ENCODE data around the gene MOB2. TPM values are rescaled to one million over a fixed set of nuclear protein-coding genes. Genes with fewer than 3 reads are reported as not detected.

The MOB2 gene
- total and polyA plus RNA-seq, 4 donors: 32.4 to 104 (median 58.5) TPM

DNA sequence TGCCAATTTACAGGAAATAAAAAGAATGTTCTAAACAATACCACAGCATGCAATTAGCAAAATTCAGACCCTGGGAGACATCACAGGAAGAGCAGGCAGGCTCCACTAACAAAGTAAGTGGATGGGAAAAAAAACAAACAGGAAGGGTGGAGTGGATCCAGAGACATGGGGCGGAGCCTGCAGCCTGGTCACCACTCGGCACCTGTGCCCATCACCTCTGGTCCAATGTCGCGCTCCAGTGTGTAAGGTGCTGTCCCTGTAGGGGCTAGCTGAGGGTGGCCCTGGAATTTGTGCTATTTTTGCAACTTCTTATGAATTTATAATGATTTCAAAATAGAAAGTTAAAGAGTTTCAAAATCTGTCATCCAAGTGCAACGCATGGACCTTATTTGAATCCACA, 11.0 kb upstream of the MOB2 start:
- DNase-seq: peak; percentile 14 to 52
- intact Hi-C loops (cut with DNase I): no loop called here
- WGBS, 2 donors: 90 to 93% methylated on average over 5 of the region's 5 CpGs
- no peaks in the 10 kb centered on the region for H3K36me3 ChIP-seq (ENCODE audit: control insufficient read depth in 1 of 2, insufficient read depth in 2 of 2, low read length in 1 of 2)
- H3K27me3 ChIP-seq (ENCODE audit: control insufficient read depth in 1 of 2, insufficient read depth in 2 of 2, low read length in 1 of 2): no peaks in the 10 kb centered on the region
- H3K9me3 ChIP-seq (ENCODE audit: control insufficient read depth, low read length): no peaks in the 10 kb centered on the region
- no peak overlapping the region for H3K4me3 ChIP-seq (ENCODE audit: low read length in 2 of 2)
- no peaks in the 10 kb centered on the region for H3K4me1 ChIP-seq (ENCODE audit: control insufficient read depth in 1 of 2, insufficient read depth in 2 of 2, low read length in 2 of 2)
- no peak overlapping the region for H3K27ac ChIP-seq (ENCODE audit: low read depth in 1 of 2, low read length in 2 of 2)
- no peak for ATAC-seq (ENCODE audit: low FRiP score)

DNA sequence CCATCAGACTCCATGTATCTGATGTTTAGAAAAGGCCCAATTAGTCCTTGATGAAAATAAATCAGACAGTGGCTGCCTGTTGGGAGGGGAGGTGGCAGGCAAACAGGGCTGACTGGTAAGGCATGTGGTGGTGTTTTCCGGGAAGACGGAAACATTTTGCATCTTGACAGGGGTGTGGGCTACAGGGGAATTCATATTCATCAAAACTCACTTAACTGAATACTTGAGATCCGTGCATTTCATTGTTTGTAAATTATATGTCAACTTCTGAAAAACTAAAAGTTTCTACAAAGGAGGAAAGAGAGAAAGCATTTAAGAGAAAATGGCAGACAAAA, 10.1 kb upstream of the MOB2 start:
- H3K36me3 ChIP-seq (ENCODE audit: control insufficient read depth in 1 of 2, insufficient read depth in 2 of 2, low read length in 1 of 2): no peaks in the 10 kb centered on the region
- intact Hi-C loops (cut with DNase I): no loop called here
- no peaks in the 10 kb centered on the region for H3K9me3 ChIP-seq (ENCODE audit: control insufficient read depth, low read length)
- no peaks in the 10 kb centered on the region for H3K27me3 ChIP-seq (ENCODE audit: control insufficient read depth in 1 of 2, insufficient read depth in 2 of 2, low read length in 1 of 2)
- ATAC-seq (ENCODE audit: low FRiP score) (no peak), DNase-seq (no peak)
- H3K4me1 ChIP-seq (ENCODE audit: control insufficient read depth in 1 of 2, insufficient read depth in 2 of 2, low read length in 2 of 2): no peaks in the 10 kb centered on the region
- WGBS, 2 donors: 85 to 89% methylated on average over 3 of the region's 3 CpGs
- H3K4me3 ChIP-seq (ENCODE audit: low read length in 2 of 2): no peak overlapping the region
- no peak overlapping the region for H3K27ac ChIP-seq (ENCODE audit: low read depth in 1 of 2, low read length in 2 of 2)

DNA sequence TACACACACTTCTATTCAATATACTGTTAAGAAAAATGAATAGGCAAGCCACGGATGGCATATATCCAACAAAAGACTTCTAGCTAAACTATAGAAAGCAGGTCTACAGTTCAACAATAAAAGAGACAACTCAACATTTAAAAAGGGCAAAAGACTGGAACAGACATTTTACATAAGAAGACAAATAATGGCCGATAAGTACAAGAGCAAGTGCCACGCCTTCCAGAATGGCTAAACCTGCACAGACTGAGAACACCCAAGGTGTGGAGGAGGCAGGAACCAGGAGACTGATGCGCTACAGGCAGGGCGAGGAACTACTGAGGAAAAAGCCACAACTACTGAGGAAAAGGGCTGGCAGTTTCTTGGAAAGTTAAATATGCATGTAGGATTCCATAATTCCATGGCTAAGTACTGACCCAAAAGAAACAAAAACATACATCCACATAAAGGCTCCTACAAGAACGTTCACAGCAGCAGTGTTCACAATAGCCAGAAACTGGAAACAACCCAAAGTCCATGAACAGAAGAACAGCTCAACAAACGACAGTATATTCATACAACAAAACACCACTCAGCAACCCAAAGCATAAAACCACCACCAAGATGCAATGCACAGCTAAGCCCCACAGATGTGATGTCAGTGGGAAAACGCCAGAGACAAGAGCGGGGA, 9.6 kb upstream of the MOB2 start:
- H3K9me3 ChIP-seq (ENCODE audit: control insufficient read depth, low read length): no peaks in the 10 kb centered on the region
- WGBS, 2 donors: 69 to 72% methylated on average over 9 of the region's 9 CpGs
- intact Hi-C loops (cut with DNase I): no loop called here
- H3K27ac ChIP-seq (ENCODE audit: low read depth in 1 of 2, low read length in 2 of 2): no peak overlapping the region
- no peak overlapping the region for H3K4me3 ChIP-seq (ENCODE audit: low read length in 2 of 2)
- no peak for ATAC-seq (ENCODE audit: low FRiP score)
- no peak for DNase-seq
- H3K36me3 ChIP-seq (ENCODE audit: control insufficient read depth in 1 of 2, insufficient read depth in 2 of 2, low read length in 1 of 2): no peaks in the 10 kb centered on the region
- H3K27me3 ChIP-seq (ENCODE audit: control insufficient read depth in 1 of 2, insufficient read depth in 2 of 2, low read length in 1 of 2): no peaks in the 10 kb centered on the region
- no peaks in the 10 kb centered on the region for H3K4me1 ChIP-seq (ENCODE audit: control insufficient read depth in 1 of 2, insufficient read depth in 2 of 2, low read length in 2 of 2)

DNA sequence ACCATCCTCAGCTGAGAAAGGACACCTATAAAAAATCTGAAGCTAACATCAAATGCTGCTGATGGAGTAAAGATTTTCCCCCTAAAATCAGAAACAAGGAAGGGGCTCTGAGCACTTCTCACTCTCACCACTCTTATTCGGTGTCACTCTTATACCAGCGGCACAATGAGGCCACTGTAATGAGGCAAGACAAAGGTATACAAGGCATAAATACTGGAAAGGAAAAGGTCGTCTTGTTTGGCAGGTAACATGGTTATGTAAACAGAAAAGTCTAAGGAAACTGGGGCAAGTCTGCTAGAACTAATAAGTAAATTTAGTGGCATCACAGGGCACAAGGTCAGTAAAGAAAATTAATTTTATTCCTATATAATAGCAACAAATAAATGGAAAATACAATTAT, 8.1 kb upstream of the MOB2 start:
- H3K27ac ChIP-seq (ENCODE audit: low read depth in 1 of 2, low read length in 2 of 2): no peak overlapping the region
- intact Hi-C loops (cut with DNase I): no loop called here
- no peak for ATAC-seq (ENCODE audit: low FRiP score)
- no peaks in the 10 kb centered on the region for H3K27me3 ChIP-seq (ENCODE audit: control insufficient read depth in 1 of 2, insufficient read depth in 2 of 2, low read length in 1 of 2)
- H3K9me3 ChIP-seq (ENCODE audit: control insufficient read depth, low read length): no peaks in the 10 kb centered on the region
- no peak overlapping the region for H3K4me3 ChIP-seq (ENCODE audit: low read length in 2 of 2)
- H3K4me1 ChIP-seq (ENCODE audit: control insufficient read depth in 1 of 2, insufficient read depth in 2 of 2, low read length in 2 of 2): no peaks in the 10 kb centered on the region
- no peaks in the 10 kb centered on the region for H3K36me3 ChIP-seq (ENCODE audit: control insufficient read depth in 1 of 2, insufficient read depth in 2 of 2, low read length in 1 of 2)
- WGBS, 2 donors: 94 to 96% methylated on average over 3 of the region's 3 CpGs
- no peak for DNase-seq

DNA sequence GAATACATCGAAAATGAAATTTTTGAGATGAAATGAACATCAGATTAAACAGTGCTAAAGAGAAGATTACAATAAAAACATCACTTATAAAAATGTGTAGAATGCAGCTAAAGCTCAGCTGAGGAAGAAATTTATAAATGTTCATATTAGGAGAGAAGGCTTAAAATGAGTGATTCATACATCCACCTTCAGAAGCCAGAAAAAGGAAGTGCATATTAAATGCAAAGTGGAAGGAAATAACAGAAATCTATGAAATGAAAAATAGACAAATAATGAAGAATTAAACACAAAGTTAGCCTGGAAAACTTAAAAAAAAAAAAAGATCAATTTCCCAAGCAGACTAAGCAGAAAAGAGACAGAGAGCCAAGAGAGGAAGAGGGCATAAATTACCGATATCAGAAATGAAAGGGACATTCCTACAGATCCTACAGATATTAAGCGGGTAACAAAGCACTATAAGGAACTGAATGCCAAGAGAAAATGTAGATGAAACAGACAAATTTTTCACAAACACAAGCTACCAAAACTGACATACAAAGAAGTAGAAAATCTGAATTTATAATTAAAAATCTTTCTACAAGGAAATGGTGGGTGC, 7.2 kb upstream of the MOB2 start:
- H3K4me3 ChIP-seq (ENCODE audit: low read length in 2 of 2): no peak overlapping the region
- H3K36me3 ChIP-seq (ENCODE audit: control insufficient read depth in 1 of 2, insufficient read depth in 2 of 2, low read length in 1 of 2): no peaks in the 10 kb centered on the region
- DNase-seq (no peak), ATAC-seq (ENCODE audit: low FRiP score) (no peak)
- no peaks in the 10 kb centered on the region for H3K4me1 ChIP-seq (ENCODE audit: control insufficient read depth in 1 of 2, insufficient read depth in 2 of 2, low read length in 2 of 2)
- H3K27me3 ChIP-seq (ENCODE audit: control insufficient read depth in 1 of 2, insufficient read depth in 2 of 2, low read length in 1 of 2): no peaks in the 10 kb centered on the region
- H3K27ac ChIP-seq (ENCODE audit: low read depth in 1 of 2, low read length in 2 of 2): no peak overlapping the region
- no peaks in the 10 kb centered on the region for H3K9me3 ChIP-seq (ENCODE audit: control insufficient read depth, low read length)
- intact Hi-C loops (cut with DNase I): no loop called here
- 97 to 99% methylated on average over 3 of the region's 3 CpGs for WGBS, 2 donors

DNA sequence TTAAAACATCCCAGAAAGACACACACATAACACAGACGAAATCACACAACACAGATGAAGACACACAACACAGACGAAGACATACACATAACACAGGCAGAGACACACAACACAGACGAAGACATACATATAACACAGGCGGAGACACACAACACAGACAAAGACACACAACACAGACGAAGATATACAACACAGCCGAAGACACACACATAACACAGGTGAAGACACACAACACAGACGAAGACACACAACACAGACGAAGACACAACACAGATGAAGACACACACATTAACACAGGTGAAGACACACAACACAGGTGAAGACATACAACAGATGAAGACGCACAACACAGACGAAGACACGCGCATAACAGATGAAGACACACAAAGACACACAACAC, 4.8 kb upstream of the MOB2 start:
- H3K27ac ChIP-seq (ENCODE audit: low read depth in 1 of 2, low read length in 2 of 2): no peak overlapping the region
- H3K27me3 ChIP-seq (ENCODE audit: control insufficient read depth in 1 of 2, insufficient read depth in 2 of 2, low read length in 1 of 2): no peaks in the 10 kb centered on the region
- no peak overlapping the region for H3K4me3 ChIP-seq (ENCODE audit: low read length in 2 of 2)
- ATAC-seq (ENCODE audit: low FRiP score) (no peak), DNase-seq (no peak)
- intact Hi-C loops (cut with DNase I): no loop called here
- WGBS, 2 donors: 96 to 98% methylated on average over 12 of the region's 12 CpGs
- H3K4me1 ChIP-seq (ENCODE audit: control insufficient read depth in 1 of 2, insufficient read depth in 2 of 2, low read length in 2 of 2): no peaks in the 10 kb centered on the region
- H3K36me3 ChIP-seq (ENCODE audit: control insufficient read depth in 1 of 2, insufficient read depth in 2 of 2, low read length in 1 of 2): no peaks in the 10 kb centered on the region
- no peaks in the 10 kb centered on the region for H3K9me3 ChIP-seq (ENCODE audit: control insufficient read depth, low read length)

DNA sequence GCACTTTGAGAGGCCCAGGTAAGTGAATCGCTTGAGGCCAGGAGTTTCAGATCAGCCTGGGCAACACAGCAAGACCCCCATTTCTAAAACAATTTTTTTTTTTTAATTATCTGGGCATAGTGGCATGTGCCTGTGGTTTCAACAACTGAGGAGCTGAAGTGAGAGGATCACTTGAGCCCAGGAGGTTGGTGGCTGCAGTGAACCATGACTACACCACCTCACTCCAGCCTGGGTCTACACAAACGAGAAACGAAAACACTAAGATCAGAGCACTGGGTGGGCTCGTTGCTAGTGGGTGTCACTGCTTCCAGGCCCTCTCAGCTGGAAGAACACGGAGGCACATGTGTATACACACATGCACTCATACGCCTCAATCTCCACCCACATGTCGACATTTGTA, 4.1 kb upstream of the MOB2 start:
- 79 to 86% methylated on average over 7 of the region's 7 CpGs for WGBS, 2 donors
- ATAC-seq (ENCODE audit: low FRiP score) (no peak), DNase-seq (no peak)
- H3K4me3 ChIP-seq (ENCODE audit: low read length in 2 of 2): no peak overlapping the region
- H3K4me1 ChIP-seq (ENCODE audit: control insufficient read depth in 1 of 2, insufficient read depth in 2 of 2, low read length in 2 of 2): no peaks in the 10 kb centered on the region
- H3K27ac ChIP-seq (ENCODE audit: low read depth in 1 of 2, low read length in 2 of 2): no peak overlapping the region
- intact Hi-C loops (cut with DNase I): no loop called here
- H3K9me3 ChIP-seq (ENCODE audit: control insufficient read depth, low read length): no peaks in the 10 kb centered on the region
- H3K27me3 ChIP-seq (ENCODE audit: control insufficient read depth in 1 of 2, insufficient read depth in 2 of 2, low read length in 1 of 2): no peaks in the 10 kb centered on the region
- no peaks in the 10 kb centered on the region for H3K36me3 ChIP-seq (ENCODE audit: control insufficient read depth in 1 of 2, insufficient read depth in 2 of 2, low read length in 1 of 2)

DNA sequence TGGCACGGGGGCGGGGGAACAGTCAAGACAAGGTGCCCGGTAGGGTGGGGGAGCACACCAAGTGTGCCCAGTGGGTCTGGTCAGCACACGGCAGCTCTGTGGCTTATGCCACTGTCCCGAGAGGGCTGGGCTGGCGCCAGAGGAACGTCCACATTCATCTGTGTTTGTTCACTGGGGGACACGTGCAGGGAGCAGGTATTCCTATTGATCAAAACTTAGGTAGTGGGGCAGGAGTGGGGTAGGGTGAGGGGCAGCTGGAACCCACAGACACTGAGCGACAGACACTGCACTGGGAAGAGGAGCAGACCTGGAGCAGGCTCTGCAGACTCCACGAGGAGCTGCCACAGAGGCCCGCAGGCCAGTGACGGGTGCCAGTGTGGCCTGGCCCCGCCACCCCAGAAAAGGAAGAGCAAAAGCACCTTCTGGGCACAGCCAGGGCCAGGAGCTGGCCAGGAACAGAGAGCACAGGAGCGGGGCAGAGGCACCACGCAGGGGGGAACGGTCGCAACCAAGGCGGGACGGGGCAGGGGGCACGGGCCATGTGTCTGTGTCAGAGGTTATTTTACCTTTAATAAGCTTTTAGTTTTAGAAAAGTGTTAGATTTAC, 2.1 kb upstream of the MOB2 start:
- WGBS, 2 donors: 77 to 85% methylated on average over 20 of the region's 20 CpGs
- Histone ChIP-seq H3K4me3 (ENCODE audit: low read length in 2 of 2) (no peak overlapping the region), H3K27me3 (ENCODE audit: control insufficient read depth in 1 of 2, insufficient read depth in 2 of 2, low read length in 1 of 2) (no peaks in the 10 kb centered on the region), H3K36me3 (ENCODE audit: control insufficient read depth in 1 of 2, insufficient read depth in 2 of 2, low read length in 1 of 2) (no peaks in the 10 kb centered on the region), H3K9me3 (ENCODE audit: control insufficient read depth, low read length) (no peaks in the 10 kb centered on the region), H3K4me1 (ENCODE audit: control insufficient read depth in 1 of 2, insufficient read depth in 2 of 2, low read length in 2 of 2) (no peaks in the 10 kb centered on the region), H3K27ac (ENCODE audit: low read depth in 1 of 2, low read length in 2 of 2) (no peak overlapping the region)
- DNase-seq: peak; percentile 39 to 74
- intact Hi-C loops (cut with DNase I): loop anchor here in 1 of 2 donors (10.0 kb wide), 1 partner anchor 214 kb away; no protein-coding TSS in a partner anchor
- no peak for ATAC-seq (ENCODE audit: low FRiP score)
